ENCODE measurements around the gene PRSS2. TPM values are rescaled to one million over a fixed set of nuclear protein-coding genes. Genes with fewer than 3 reads are reported as not detected.
A peak's percentile ranks its signal among the peaks of the same experiment; 100 is the strongest.

Gene PRSS2
- total RNA-seq, 1 donor, result not detected

- H3K9me3 ChIP-seq (ENCODE audit: low read depth, low read length), result no peaks in the 10 kb centered on the region
- H3K4me3 ChIP-seq (ENCODE audit: low read length), result peak overlapping the region; percentile 60
- H3K4me1 ChIP-seq (ENCODE audit: insufficient read depth, low read length), result peaks cover 23% of the 10 kb centered on the region
- H3K27me3 ChIP-seq (ENCODE audit: insufficient read depth, low read length), result no peaks in the 10 kb centered on the region
Observed at GRCh38 chr7:142788303-142789289, 17.8 kb downstream of the PRSS2 start.

DNA sequence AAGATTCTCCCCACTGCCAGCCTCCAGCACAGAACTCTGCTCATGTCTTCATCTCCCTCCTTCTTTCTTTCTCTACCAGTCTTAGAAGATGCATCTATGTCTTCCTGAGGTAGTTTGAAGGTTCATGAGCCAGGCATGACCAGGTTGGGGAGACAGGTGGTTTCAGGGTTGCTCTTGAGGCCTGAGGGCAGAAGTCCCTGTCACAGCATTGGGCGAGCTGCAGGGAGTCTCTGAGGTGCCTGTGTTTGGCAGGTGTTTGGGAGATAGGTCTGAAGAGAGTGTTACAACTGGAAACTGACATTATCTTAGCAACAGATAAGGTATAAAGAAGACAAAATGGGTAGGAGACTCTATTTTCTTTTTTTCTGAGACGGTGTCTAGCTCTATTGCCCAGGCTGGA, 18.7 kb downstream of the PRSS2 start:
- H3K4me3 ChIP-seq (ENCODE audit: low read length), result peak overlapping the region; percentile 60
- H3K4me1 ChIP-seq (ENCODE audit: insufficient read depth, low read length), result peaks cover 23% of the 10 kb centered on the region
- H3K27me3 ChIP-seq (ENCODE audit: insufficient read depth, low read length), result no peaks in the 10 kb centered on the region

GRCh38 chr7:142790056-142790455, 19.3 kb downstream of the PRSS2 start:
- peak overlapping the region; percentile 60 for H3K4me3 ChIP-seq (ENCODE audit: low read length)
- H3K27me3 ChIP-seq (ENCODE audit: insufficient read depth, low read length), result no peaks in the 10 kb centered on the region
- no peaks in the 10 kb centered on the region for H3K9me3 ChIP-seq (ENCODE audit: low read depth, low read length)
- H3K4me1 ChIP-seq (ENCODE audit: insufficient read depth, low read length), result peaks cover 28% of the 10 kb centered on the region

More for the DNA sequence above, 18.7 kb downstream of the PRSS2 start:
- no peaks in the 10 kb centered on the region for H3K9me3 ChIP-seq (ENCODE audit: low read depth, low read length)

DNA sequence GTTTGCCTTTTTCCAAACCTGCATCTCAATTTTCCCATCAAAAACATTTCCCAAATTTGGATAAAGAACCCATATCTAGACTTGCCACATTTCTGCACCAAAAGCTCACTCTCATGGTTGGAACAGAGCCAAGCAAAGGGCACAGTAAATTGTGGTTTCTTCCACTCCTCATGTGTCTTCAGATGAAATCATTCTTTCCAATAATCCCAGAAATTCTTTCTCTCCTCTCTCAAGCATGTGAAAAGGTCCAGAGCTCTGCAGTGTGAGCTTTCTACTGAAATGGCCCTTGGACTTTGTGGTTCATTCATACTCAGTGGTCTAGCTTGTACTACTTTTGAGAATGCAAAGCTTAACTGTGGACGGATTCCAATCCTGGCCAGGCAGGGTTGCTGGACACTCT, 19.8 kb downstream of the PRSS2 start:
- Histone ChIP-seq H3K27me3 (ENCODE audit: insufficient read depth, low read length) (no peaks in the 10 kb centered on the region), H3K4me3 (ENCODE audit: low read length) (peak overlapping the region; percentile 60), H3K4me1 (ENCODE audit: insufficient read depth, low read length) (peaks cover 33% of the 10 kb centered on the region), H3K9me3 (ENCODE audit: low read depth, low read length) (no peaks in the 10 kb centered on the region)

DNA sequence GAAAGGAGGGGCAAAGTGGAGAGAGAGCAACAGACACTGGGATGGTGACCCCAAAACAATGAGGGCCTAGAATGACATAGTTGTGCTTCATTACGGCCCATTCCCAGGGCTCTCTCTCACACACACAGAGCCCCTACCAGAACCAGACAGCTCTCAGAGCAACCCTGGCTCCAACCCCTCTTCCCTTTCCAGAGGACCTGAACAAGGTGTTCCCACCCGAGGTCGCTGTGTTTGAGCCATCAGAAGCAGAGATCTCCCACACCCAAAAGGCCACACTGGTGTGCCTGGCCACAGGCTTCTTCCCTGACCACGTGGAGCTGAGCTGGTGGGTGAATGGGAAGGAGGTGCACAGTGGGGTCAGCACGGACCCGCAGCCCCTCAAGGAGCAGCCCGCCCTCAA, 20.7 kb downstream of the PRSS2 start:
- Histone ChIP-seq H3K27me3 (ENCODE audit: insufficient read depth, low read length) (peaks cover 6% of the 10 kb centered on the region), H3K4me3 (ENCODE audit: low read length) (no peak overlapping the region), H3K4me1 (ENCODE audit: insufficient read depth, low read length) (peaks cover 40% of the 10 kb centered on the region), H3K9me3 (ENCODE audit: low read depth, low read length) (no peaks in the 10 kb centered on the region)

- Histone ChIP-seq H3K4me1 (ENCODE audit: insufficient read depth, low read length) (peaks cover 40% of the 10 kb centered on the region), H3K9me3 (ENCODE audit: low read depth, low read length) (no peaks in the 10 kb centered on the region), H3K4me3 (ENCODE audit: low read length) (no peak overlapping the region), H3K27me3 (ENCODE audit: insufficient read depth, low read length) (peaks cover 7% of the 10 kb centered on the region)
Observed at GRCh38 chr7:142792129-142792528, 21.4 kb downstream of the PRSS2 start.

DNA sequence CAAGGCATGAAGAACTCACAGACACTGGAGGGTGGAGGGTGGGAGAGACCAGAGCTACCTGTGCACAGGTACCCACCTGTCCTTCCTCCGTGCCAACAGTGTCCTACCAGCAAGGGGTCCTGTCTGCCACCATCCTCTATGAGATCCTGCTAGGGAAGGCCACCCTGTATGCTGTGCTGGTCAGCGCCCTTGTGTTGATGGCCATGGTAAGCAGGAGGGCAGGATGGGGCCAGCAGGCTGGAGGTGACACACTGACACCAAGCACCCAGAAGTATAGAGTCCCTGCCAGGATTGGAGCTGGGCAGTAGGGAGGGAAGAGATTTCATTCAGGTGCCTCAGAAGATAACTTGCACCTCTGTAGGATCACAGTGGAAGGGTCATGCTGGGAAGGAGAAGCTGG, 21.8 kb downstream of the PRSS2 start:
- Histone ChIP-seq H3K4me3 (ENCODE audit: low read length) (no peak overlapping the region), H3K4me1 (ENCODE audit: insufficient read depth, low read length) (peaks cover 44% of the 10 kb centered on the region)

DNA sequence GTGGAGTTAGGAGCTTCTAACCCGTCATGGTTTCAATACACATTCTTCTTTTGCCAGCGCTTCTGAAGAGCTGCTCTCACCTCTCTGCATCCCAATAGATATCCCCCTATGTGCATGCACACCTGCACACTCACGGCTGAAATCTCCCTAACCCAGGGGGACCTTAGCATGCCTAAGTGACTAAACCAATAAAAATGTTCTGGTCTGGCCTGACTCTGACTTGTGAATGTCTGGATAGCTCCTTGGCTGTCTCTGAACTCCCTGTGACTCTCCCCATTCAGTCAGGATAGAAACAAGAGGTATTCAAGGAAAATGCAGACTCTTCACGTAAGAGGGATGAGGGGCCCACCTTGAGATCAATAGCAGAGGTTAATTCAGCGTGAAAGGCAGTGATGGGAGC, 22.4 kb downstream of the PRSS2 start:
- Histone ChIP-seq H3K9me3 (ENCODE audit: low read depth, low read length) (no peaks in the 10 kb centered on the region), H3K27me3 (ENCODE audit: insufficient read depth, low read length) (peaks cover 15% of the 10 kb centered on the region), H3K4me1 (ENCODE audit: insufficient read depth, low read length) (peaks cover 45% of the 10 kb centered on the region), H3K4me3 (ENCODE audit: low read length) (no peak overlapping the region)

More for the DNA sequence above, 21.8 kb downstream of the PRSS2 start:
- Histone ChIP-seq H3K9me3 (ENCODE audit: low read depth, low read length) (no peaks in the 10 kb centered on the region), H3K27me3 (ENCODE audit: insufficient read depth, low read length) (peaks cover 10% of the 10 kb centered on the region)

GRCh38 chr7:142795339-142795863, 24.6 kb downstream of the PRSS2 start:
- Histone ChIP-seq H3K9me3 (ENCODE audit: low read depth, low read length) (no peaks in the 10 kb centered on the region), H3K4me1 (ENCODE audit: insufficient read depth, low read length) (peaks cover 61% of the 10 kb centered on the region), H3K27me3 (ENCODE audit: insufficient read depth, low read length) (peaks cover 15% of the 10 kb centered on the region), H3K4me3 (ENCODE audit: low read length) (peak overlapping the region; percentile 77)

DNA sequence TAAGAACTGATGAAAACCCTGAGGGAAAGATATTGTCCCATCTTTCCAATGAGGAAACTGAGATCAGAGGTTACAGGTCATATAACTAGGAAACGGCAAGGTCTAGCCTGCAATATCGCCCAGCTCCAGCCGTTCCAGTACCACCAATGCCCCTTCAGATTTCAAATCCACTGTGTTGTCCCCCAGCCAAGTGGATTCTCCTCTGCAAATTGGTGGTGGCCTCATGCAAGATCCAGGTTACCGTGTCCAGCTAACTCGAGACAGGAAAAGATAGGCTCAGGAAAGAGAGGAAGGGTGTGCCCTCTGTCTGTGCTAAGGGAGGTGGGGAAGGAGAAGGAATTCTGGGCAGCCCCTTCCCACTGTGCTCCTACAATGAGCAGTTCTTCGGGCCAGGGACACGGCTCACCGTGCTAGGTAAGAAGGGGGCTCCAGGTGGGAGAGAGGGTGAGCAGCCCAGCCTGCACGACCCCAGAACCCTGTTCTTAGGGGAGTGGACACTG, 25.3 kb downstream of the PRSS2 start:
- Histone ChIP-seq H3K4me3 (ENCODE audit: low read length) (peak overlapping the region; percentile 77), H3K9me3 (ENCODE audit: low read depth, low read length) (no peaks in the 10 kb centered on the region), H3K27me3 (ENCODE audit: insufficient read depth, low read length) (peaks cover 15% of the 10 kb centered on the region), H3K4me1 (ENCODE audit: insufficient read depth, low read length) (peaks cover 64% of the 10 kb centered on the region)

DNA sequence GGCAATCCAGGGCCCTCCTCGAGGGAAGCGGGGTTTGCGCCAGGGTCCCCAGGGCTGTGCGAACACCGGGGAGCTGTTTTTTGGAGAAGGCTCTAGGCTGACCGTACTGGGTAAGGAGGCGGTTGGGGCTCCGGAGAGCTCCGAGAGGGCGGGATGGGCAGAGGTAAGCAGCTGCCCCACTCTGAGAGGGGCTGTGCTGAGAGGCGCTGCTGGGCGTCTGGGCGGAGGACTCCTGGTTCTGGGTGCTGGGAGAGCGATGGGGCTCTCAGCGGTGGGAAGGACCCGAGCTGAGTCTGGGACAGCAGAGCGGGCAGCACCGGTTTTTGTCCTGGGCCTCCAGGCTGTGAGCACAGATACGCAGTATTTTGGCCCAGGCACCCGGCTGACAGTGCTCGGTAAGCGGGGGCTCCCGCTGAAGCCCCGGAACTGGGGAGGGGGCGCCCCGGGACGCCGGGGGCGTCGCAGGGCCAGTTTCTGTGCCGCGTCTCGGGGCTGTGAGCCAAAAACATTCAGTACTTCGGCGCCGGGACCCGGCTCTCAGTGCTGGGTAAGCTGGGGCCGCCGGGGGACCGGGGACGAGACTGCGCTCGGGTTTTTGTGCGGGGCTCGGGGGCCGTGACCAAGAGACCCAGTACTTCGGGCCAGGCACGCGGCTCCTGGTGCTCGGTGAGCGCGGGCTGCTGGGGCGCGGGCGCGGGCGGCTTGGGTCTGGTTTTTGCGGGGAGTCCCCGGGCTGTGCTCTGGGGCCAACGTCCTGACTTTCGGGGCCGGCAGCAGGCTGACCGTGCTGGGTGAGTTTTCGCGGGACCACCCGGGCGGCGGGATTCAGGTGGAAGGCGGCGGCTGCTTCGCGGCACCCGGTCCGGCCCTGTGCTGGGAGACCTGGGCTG, 26.0 kb downstream of the PRSS2 start:
- peaks cover 15% of the 10 kb centered on the region for H3K27me3 ChIP-seq (ENCODE audit: insufficient read depth, low read length)
- H3K9me3 ChIP-seq (ENCODE audit: low read depth, low read length), result no peaks in the 10 kb centered on the region
- H3K4me3 ChIP-seq (ENCODE audit: low read length), result peak overlapping the region; percentile 77
- H3K4me1 ChIP-seq (ENCODE audit: insufficient read depth, low read length), result peaks cover 70% of the 10 kb centered on the region

DNA sequence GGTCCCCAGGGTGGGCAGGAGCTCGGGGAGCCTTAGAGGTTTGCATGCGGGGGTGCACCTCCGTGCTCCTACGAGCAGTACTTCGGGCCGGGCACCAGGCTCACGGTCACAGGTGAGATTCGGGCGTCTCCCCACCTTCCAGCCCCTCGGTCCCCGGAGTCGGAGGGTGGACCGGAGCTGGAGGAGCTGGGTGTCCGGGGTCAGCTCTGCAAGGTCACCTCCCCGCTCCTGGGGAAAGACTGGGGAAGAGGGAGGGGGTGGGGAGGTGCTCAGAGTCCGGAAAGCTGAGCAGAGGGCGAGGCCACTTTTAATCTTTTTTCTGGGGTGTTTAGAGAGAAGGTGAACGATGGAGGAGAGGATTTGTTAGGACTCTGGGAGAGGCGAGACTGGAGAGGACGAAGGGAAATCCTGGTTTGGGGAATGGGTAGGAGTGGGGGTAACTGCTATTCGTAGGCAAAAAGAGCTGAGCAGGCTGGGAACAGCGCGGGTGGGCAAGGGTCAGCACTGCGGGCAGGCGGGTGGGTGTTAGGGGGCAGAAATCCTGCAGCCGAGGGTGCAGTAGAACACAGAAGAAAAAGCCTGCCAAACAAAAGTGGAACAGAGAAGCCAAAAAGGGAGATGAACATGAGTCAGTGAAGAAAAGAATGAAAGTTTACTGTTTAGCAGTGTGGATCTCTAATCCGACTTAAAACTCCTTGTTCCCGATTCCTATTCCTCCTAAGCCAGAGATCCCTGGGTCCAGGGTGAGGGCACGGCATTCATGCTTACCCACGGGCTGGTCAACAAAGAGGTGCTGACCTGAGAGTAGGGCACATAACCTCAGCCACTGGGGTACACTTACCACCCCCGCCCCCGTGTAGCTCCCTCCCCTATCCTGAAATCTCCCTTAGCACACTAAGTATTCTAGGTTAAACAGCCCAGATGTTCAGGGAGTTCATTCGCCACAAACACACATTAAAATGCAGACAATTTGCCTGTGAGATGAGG, 26.9 kb downstream of the PRSS2 start:
- Histone ChIP-seq H3K4me1 (ENCODE audit: insufficient read depth, low read length) (peaks cover 70% of the 10 kb centered on the region), H3K4me3 (ENCODE audit: low read length) (peak overlapping the region; percentile 77), H3K27me3 (ENCODE audit: insufficient read depth, low read length) (peaks cover 15% of the 10 kb centered on the region), H3K9me3 (ENCODE audit: low read depth, low read length) (no peaks in the 10 kb centered on the region)

GRCh38 chr7:142798451-142799436, 28.0 kb downstream of the PRSS2 start:
- Histone ChIP-seq H3K4me1 (ENCODE audit: insufficient read depth, low read length) (peaks cover 75% of the 10 kb centered on the region), H3K9me3 (ENCODE audit: low read depth, low read length) (no peaks in the 10 kb centered on the region), H3K27me3 (ENCODE audit: insufficient read depth, low read length) (peaks cover 15% of the 10 kb centered on the region), H3K4me3 (ENCODE audit: low read length) (peak overlapping the region; percentile 77)
